Lower leg skin (tissue), 4 donors: ENCODE measurements around the gene ERG. TPM values are rescaled to one million over a fixed set of nuclear protein-coding genes. Genes with fewer than 3 reads are reported as not detected.

Source experiments
- DNase-seq, 2 donors: peaks; one replicate each; pipeline ENCODE4 v3.0.0-alpha.2; 2019; ENCODE audit warnings: low spot score in 2 of 2
- H3K4me3 ChIP-seq: fragments of 200-600 bp; sonication (generic); 2 replicates; pipeline ENCODE4 v1.5.1; 2017; ENCODE audit warnings: mild to moderate bottlenecking, low read depth; ENCODE audit not compliant: poor library complexity, severe bottlenecking
- CTCF ChIP-seq, 3 donors: fragments of 450-650 bp; IDR thresholded peaks; one replicate each; pipeline ENCODE4 v1.5.1; 2016; ENCODE audit warnings: antibody characterized with exemption in 3 of 3, mild to moderate bottlenecking in 3 of 3, moderate library complexity in 2 of 3
- POLR2A ChIP-seq, 2 donors: fragments of 450-650 bp; IDR thresholded peaks; one replicate each; pipeline ENCODE4 v1.6.1; 2016 to 2017; ENCODE audit warnings: antibody characterized with exemption in 2 of 2, mild to moderate bottlenecking in 1 of 2, moderate library complexity in 1 of 2
- WGBS, 2 donors: methylation state at CpG; one replicate each; pipeline ENCODE4 v1.1.5; 2018; 5-methylcytosine and 5-hydroxymethylcytosine counted together
- intact Hi-C: fragments of 100-400 bp; cut with DNase I; formaldehyde crosslinking; loops from one replicate; pipeline ENCODE4 v1.15.0; 2023; ENCODE audit warnings: low total_unique reads
- total RNA-seq, 4 donors: library from RNA; depleted of rRNA; stranded (reverse); fragments of >200 nt; gene quantifications; one replicate each; pipeline ENCODE4 v1.1.0, GENCODE V29; 2016

The ERG gene, protein sequence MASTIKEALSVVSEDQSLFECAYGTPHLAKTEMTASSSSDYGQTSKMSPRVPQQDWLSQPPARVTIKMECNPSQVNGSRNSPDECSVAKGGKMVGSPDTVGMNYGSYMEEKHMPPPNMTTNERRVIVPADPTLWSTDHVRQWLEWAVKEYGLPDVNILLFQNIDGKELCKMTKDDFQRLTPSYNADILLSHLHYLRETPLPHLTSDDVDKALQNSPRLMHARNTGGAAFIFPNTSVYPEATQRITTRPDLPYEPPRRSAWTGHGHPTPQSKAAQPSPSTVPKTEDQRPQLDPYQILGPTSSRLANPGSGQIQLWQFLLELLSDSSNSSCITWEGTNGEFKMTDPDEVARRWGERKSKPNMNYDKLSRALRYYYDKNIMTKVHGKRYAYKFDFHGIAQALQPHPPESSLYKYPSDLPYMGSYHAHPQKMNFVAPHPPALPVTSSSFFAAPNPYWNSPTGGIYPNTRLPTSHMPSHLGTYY
- total RNA-seq: 10 to 100 TPM in 1 of 4 donors, 1 to 10 TPM in 3; 3.5 to 12.5 (median 6.6) TPM

DNA sequence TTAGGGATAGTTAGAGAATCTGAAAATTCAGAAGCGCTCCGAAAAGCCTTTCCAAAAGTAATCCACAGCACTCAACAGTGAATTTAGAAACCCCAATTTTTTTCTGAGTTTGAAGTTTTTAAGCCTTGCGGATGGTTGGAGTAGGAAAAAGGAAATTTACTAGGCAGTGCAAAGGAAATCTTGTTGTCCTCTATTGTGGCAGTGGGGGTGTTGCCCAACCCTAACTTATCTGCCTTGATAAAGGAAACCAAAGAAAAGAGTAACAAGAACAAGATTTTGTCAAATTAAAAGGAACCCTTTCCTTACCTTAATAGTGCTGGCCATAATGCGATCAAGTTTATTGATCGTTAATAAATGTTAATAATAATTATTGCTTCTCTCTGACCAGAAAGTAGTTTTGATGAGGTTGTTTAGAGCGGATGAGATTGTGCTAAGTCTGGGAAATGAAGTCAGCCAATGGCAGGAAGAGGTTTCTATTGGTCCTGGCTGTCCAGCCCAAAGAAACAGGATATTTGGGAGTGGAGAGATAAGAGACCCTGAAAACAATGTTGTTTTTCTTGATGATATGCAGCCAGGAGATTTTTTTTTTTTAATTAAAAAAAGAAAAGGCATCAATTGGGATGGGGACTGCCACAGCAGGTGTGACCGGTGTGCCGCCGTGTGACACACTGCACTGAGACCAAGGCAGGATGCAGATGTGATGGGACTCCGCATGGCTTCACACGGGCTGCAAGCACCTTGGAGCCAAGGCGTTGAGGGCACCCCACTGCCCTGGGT, at the start of gene ERG:
TSS of gene ERG (minus strand) at position 421 of the 777 bp plus-strand sequence. CDS start at position 324, 97 bp downstream.
- DNase-seq: no peak
- TF ChIP-seq CTCF (IDR thresholded peaks at IDR 0.05) (no peak), POLR2A (IDR thresholded peaks at IDR 0.05) (no peak)
- WGBS, 2 donors: 70 to 79% methylated on average over 12 of the region's 12 CpGs
- intact Hi-C loops: no loop called here
- H3K4me3 ChIP-seq: peak within 1 kb of the TSS; percentile 20

DNA sequence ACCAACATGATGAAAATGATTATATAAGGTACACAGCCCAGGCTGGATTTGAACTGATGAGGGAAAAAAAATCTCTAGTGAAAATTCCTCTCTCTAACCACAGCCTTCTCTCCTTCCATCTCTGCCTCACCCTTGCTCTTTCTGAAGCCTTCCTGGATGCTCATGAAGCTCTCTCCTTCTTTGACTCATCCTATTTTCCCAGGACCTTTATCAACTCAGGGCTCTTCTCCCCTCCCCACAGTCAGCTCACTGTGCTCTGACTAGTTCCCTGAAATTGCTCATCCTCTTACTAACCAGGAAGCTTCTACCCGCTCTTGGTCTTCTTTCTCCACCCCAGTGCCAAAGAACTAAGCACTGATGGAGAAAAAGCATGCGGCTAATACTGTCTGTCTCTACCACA, 46.4 kb upstream of the ERG start:
- WGBS, 2 donors: 84 to 94% methylated on average over 2 of the region's 2 CpGs
- intact Hi-C loops: no loop called here

DNA sequence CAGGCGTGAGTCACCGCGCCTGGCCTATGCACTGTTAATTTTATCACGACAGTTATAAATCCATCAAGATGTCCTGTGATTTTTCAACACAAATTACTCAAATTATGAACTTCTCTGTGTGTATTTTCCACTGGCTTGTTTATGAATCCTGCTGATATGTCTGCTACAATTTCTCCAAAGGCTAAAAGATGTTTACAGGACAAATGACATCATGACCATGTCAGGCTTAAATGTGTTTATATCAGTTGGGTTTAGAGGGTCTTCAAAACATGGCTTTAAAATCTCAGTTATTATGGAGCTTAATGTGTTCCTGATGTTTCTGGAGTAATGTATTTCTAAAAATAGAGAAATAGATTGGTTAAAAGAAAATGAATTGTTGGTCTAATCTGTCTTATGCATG, 44.0 kb upstream of the ERG start:
- TF ChIP-seq CTCF (IDR thresholded peaks at IDR 0.05) (no peak), POLR2A (IDR thresholded peaks at IDR 0.05) (no peak)
- no peak overlapping the region for H3K4me3 ChIP-seq
- WGBS, 2 donors: 82 to 83% methylated on average over 4 of the region's 4 CpGs
- intact Hi-C loops: no loop called here
- DNase-seq: no peak

More for the DNA sequence above, 46.4 kb upstream of the ERG start:
- H3K4me3 ChIP-seq: no peak overlapping the region
- TF ChIP-seq POLR2A (IDR thresholded peaks at IDR 0.05) (no peak), CTCF (IDR thresholded peaks at IDR 0.05) (no peak)
- DNase-seq: no peak

DNA sequence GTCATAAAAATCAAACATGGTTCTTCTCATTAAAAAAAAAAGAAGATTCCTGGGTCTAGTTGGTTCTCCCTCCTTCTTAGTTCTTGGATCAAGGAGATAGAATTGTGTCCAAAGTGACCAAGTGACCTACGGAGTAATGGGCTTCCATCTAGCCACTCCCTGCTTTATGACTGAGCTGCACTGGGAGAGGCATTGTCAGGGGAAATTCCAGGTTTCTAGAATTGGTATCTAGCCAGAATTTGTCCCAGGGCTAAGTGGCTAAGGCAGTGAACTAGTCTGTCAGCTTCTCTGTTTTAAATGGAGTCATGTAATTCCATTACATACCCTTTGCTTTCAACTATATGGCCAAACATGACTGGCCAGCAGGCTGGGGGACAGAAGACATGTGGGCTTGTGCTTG, 40.1 kb upstream of the ERG start:
- WGBS, 2 donors: 49 to 52% methylated on average over 1 of the region's 1 CpG
- intact Hi-C loops: no loop called here
- TF ChIP-seq CTCF (IDR thresholded peaks at IDR 0.05) (no peak), POLR2A (IDR thresholded peaks at IDR 0.05) (no peak)
- no peak overlapping the region for H3K4me3 ChIP-seq
- no peak for DNase-seq

DNA sequence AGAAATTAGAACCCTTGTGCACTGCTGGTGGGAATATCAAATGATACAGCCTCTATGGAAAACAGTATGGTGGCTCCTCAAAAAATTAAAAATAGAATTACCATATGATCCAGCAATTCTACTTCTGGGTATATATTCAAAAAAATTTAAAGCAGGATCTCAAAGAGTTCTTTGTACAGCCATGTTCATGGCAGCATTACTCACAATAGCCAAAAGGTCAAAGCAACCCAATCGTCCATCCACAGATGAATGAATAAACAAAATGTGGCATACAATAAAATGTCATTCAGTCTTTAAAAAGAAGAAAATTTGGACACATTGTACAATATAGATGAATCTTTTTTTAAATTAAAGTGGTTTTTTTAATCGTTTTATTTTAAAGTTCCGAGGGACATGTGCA, 36.3 kb upstream of the ERG start:
- TF ChIP-seq CTCF (IDR thresholded peaks at IDR 0.05): no peak
- no peak for TF ChIP-seq POLR2A (IDR thresholded peaks at IDR 0.05)
- WGBS, 2 donors: 86 to 87% methylated on average over 3 of the region's 3 CpGs
- intact Hi-C loops: no loop called here
- DNase-seq: no peak
- H3K4me3 ChIP-seq: no peak overlapping the region
